ENCODE results near the gene TMEM223.

Gene TMEM223

DNA sequence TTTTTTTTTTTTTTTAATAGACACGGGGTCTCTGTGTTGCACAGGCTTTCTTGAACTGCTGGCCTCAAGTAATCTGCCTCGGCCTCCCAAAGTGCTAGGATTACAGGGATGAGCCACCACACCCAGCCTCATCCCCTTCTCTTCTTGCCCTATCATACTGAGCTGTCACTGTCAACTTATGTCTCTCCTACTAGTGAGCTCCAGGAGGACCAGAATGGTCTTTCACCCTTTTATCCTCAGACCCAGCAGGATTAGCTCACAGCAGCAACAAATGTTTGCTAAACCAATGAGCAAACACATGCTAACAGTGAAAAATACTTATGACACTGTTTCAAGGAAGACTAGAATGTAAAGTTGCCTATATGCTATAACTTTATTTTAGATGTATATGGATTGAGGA, 19.9 kb upstream of the TMEM223 start:
- Histone ChIP-seq H3K9me3 (ENCODE audit: control insufficient read depth, insufficient read depth, low read depth, low read length) (no peaks in the 10 kb centered on the region), H3K27ac (ENCODE audit: extremely low read depth, low read depth, low read length) (no peak overlapping the region), H3K4me1 (ENCODE audit: control insufficient read depth, insufficient read depth, low read length) (no peaks in the 10 kb centered on the region), H3K4me3 (ENCODE audit: low read depth, low read length) (no peak overlapping the region), H3K36me3 (ENCODE audit: control insufficient read depth in 2 of 2, insufficient read depth in 1 of 2, low read length in 2 of 2) (peaks cover 10 to 26% of the 10 kb centered on the region in 2 experiments; a peak in 2 of 3 replicates)
- ChIA-PET POLR2A (interaction anchor here (0.6 to 2.9 kb wide), 6 partner anchors 10 to 30 kb away, joined by 3 to 14 read pairs (median 4); partner anchors contain the start of genes STX5, TEX54 and TMEM179B), CTCF (interaction anchor here (0.6 to 0.8 kb wide), 5 partner anchors 21 to 1051 kb away, joined by 3 to 5 read pairs (median 4); no protein-coding TSS in a partner anchor)
- TF ChIP-seq SCRT2 (tag by site-specific recombination; IDR thresholded peaks at IDR 0.05): no peak
- TF ChIP-seq, protein P1, sequence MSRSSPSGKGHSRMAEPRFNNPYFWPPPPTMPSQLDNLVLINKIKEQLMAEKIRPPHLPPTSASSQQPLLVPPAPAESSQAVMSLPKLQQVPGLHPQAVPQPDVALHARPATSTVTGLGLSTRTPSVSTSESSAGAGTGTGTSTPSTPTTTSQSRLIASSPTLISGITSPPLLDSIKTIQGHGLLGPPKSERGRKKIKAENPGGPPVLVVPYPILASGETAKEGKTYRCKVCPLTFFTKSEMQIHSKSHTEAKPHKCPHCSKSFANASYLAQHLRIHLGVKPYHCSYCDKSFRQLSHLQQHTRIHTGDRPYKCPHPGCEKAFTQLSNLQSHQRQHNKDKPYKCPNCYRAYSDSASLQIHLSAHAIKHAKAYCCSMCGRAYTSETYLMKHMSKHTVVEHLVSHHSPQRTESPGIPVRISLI (tag by site-specific recombination; IDR thresholded peaks at IDR 0.05): no peak
- TF ChIP-seq ZNF133 (tag by site-specific recombination; IDR thresholded peaks at IDR 0.05): no peak
- TF ChIP-seq BCL11B (tag by site-specific recombination; IDR thresholded peaks at IDR 0.05; ENCODE audit: low read depth): no peak
- TF ChIP-seq, protein P2, sequence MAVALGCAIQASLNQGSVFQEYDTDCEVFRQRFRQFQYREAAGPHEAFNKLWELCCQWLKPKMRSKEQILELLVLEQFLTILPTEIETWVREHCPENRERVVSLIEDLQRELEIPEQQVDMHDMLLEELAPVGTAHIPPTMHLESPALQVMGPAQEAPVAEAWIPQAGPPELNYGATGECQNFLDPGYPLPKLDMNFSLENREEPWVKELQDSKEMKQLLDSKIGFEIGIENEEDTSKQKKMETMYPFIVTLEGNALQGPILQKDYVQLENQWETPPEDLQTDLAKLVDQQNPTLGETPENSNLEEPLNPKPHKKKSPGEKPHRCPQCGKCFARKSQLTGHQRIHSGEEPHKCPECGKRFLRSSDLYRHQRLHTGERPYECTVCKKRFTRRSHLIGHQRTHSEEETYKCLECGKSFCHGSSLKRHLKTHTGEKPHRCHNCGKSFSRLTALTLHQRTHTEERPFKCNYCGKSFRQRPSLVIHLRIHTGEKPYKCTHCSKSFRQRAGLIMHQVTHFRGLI (tag by site-specific recombination; IDR thresholded peaks at IDR 0.05): no peak
- TF ChIP-seq ZNF670 (tag by site-specific recombination; IDR thresholded peaks at IDR 0.05; ENCODE audit: low read depth): no peak
- no peak for TF ChIP-seq ZNF416 (tag by site-specific recombination; IDR thresholded peaks at IDR 0.05)
- no peak for TF ChIP-seq SP2 (tag by site-specific recombination; IDR thresholded peaks at IDR 0.05)

DNA sequence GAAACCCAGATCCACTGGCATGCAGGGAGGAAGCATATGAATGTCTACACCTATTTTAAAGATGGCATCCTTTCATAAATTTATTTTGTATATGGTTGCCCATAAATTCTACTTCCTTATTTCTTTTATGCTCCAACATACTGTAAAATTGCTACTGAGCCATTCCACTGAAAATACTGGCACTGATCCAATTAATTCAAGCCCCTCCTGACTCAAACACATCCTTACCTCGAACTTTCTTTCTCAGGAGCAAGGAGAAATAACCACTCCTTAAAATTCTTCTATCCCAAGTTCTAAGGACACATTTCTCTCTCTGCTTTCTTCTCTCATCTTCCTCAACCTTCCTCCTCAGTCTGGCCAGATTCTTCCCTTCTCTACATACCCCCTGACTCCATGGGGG, 18.9 kb upstream of the TMEM223 start:
- TF ChIP-seq, protein P3, sequence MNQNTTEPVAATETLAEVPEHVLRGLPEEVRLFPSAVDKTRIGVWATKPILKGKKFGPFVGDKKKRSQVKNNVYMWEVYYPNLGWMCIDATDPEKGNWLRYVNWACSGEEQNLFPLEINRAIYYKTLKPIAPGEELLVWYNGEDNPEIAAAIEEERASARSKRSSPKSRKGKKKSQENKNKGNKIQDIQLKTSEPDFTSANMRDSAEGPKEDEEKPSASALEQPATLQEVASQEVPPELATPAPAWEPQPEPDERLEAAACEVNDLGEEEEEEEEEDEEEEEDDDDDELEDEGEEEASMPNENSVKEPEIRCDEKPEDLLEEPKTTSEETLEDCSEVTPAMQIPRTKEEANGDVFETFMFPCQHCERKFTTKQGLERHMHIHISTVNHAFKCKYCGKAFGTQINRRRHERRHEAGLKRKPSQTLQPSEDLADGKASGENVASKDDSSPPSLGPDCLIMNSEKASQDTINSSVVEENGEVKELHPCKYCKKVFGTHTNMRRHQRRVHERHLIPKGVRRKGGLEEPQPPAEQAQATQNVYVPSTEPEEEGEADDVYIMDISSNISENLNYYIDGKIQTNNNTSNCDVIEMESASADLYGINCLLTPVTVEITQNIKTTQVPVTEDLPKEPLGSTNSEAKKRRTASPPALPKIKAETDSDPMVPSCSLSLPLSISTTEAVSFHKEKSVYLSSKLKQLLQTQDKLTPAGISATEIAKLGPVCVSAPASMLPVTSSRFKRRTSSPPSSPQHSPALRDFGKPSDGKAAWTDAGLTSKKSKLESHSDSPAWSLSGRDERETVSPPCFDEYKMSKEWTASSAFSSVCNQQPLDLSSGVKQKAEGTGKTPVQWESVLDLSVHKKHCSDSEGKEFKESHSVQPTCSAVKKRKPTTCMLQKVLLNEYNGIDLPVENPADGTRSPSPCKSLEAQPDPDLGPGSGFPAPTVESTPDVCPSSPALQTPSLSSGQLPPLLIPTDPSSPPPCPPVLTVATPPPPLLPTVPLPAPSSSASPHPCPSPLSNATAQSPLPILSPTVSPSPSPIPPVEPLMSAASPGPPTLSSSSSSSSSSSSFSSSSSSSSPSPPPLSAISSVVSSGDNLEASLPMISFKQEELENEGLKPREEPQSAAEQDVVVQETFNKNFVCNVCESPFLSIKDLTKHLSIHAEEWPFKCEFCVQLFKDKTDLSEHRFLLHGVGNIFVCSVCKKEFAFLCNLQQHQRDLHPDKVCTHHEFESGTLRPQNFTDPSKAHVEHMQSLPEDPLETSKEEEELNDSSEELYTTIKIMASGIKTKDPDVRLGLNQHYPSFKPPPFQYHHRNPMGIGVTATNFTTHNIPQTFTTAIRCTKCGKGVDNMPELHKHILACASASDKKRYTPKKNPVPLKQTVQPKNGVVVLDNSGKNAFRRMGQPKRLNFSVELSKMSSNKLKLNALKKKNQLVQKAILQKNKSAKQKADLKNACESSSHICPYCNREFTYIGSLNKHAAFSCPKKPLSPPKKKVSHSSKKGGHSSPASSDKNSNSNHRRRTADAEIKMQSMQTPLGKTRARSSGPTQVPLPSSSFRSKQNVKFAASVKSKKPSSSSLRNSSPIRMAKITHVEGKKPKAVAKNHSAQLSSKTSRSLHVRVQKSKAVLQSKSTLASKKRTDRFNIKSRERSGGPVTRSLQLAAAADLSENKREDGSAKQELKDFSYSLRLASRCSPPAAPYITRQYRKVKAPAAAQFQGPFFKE (tag by site-specific recombination; IDR thresholded peaks at IDR 0.05; ENCODE audit: borderline replicate concordance): no peak
- TF ChIP-seq ZNF610 (tag by site-specific recombination; IDR thresholded peaks at IDR 0.05; ENCODE audit: borderline replicate concordance) (no peak), ZNF529 (tag by site-specific recombination; IDR thresholded peaks at IDR 0.05; ENCODE audit: insufficient replicate concordance) (no peak), ZFP37 (tag by site-specific recombination; IDR thresholded peaks at IDR 0.05) (no peak), ZNF324 (tag by site-specific recombination; IDR thresholded peaks at IDR 0.05) (no peak), GLI4 (tag by site-specific recombination; IDR thresholded peaks at IDR 0.05) (no peak), ZNF292 (tag by site-specific recombination; IDR thresholded peaks at IDR 0.05; ENCODE audit: borderline replicate concordance, low read depth) (no peak), EGR2 (tag by site-specific recombination; IDR thresholded peaks at IDR 0.05; ENCODE audit: low read depth) (no peak), ZNF596 (tag by site-specific recombination; IDR thresholded peaks at IDR 0.05) (no peak), RBAK (tag by site-specific recombination; IDR thresholded peaks at IDR 0.05) (no peak), ZNF10 (tag by site-specific recombination; IDR thresholded peaks at IDR 0.05) (no peak), ZNF600 (tag by site-specific recombination; IDR thresholded peaks at IDR 0.05) (no peak), ZXDB (tag by site-specific recombination; IDR thresholded peaks at IDR 0.05) (no peak), BCL11A (tag by site-specific recombination; IDR thresholded peaks at IDR 0.05; ENCODE audit: low read depth) (no peak), ZNF660 (tag by site-specific recombination; IDR thresholded peaks at IDR 0.05) (no peak), ZBTB48 (tag by site-specific recombination; IDR thresholded peaks at IDR 0.05) (no peak), ZNF792 (tag by site-specific recombination; IDR thresholded peaks at IDR 0.05) (no peak), ZNF391 (tag by site-specific recombination; IDR thresholded peaks at IDR 0.05; ENCODE audit: borderline replicate concordance, low read depth) (no peak)
- TF ChIP-seq, protein P4, sequence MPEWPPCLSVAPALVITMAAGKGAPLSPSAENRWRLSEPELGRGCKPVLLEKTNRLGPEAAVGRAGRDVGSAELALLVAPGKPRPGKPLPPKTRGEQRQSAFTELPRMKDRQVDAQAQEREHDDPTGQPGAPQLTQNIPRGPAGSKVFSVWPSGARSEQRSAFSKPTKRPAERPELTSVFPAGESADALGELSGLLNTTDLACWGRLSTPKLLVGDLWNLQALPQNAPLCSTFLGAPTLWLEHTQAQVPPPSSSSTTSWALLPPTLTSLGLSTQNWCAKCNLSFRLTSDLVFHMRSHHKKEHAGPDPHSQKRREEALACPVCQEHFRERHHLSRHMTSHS (tag by site-specific recombination; IDR thresholded peaks at IDR 0.05): no peak
- Histone ChIP-seq H3K27ac (ENCODE audit: extremely low read depth, low read depth, low read length) (no peak overlapping the region), H3K9me3 (ENCODE audit: control insufficient read depth, insufficient read depth, low read depth, low read length) (no peaks in the 10 kb centered on the region), H3K4me1 (ENCODE audit: control insufficient read depth, insufficient read depth, low read length) (no peaks in the 10 kb centered on the region), H3K36me3 (ENCODE audit: control insufficient read depth in 2 of 2, insufficient read depth in 1 of 2, low read length in 2 of 2) (peaks cover 3 to 20% of the 10 kb centered on the region in 2 experiments; a peak in 2 of 3 replicates), H3K4me3 (ENCODE audit: low read depth, low read length) (no peak overlapping the region)
- ChIA-PET POLR2A (interaction anchor here (1.2 kb wide), 1 partner anchor 24 kb away, joined by 3 read pairs; no protein-coding TSS in a partner anchor), CTCF (no interaction called here)
